Measurements from ENCODE around the gene PTEN. TPM values are rescaled to one million over a fixed set of nuclear protein-coding genes. Genes with fewer than 3 reads are reported as not detected.
"Not testable (repeated sequence)": the region's sequence is repeated elsewhere in the genome, so short reads cannot be mapped to it uniquely, and the experiment has no call there.

Gene PTEN
- total RNA-seq, 2 experiments from 2014 or later, result 87.2 to 91.9 TPM

- peaks cover 52% of the 10 kb centered on the region for H3K36me3 Mint-ChIP-seq (ENCODE audit: low read depth)
- CTCF ChIA-PET, result interaction anchor here (1.9 kb wide), 1 partner anchor 11 kb away, joined by 5 read pairs; no protein-coding TSS in a partner anchor
- no peak overlapping the region for H3K27ac Mint-ChIP-seq
- ATAC-seq, result no peak
- H3K4me1 Mint-ChIP-seq (ENCODE audit: low read depth), result peaks cover 26% of the 10 kb centered on the region
- POLR2A ChIA-PET, result no interaction called here
- no peak overlapping the region for H3K4me3 Mint-ChIP-seq
- no peaks in the 10 kb centered on the region for H3K27me3 Mint-ChIP-seq (ENCODE audit: low read depth)
- H3K9me3 Mint-ChIP-seq (ENCODE audit: insufficient read depth), result peaks cover 6% of the 10 kb centered on the region
- DNase-seq, result no peak
Measured at GRCh38 chr10:87875929-87876571, 12.6 kb downstream of the PTEN start.

- ChIA-PET CTCF (no interaction called here), POLR2A (interaction anchor here (1.0 kb wide), 1 partner anchor 17 kb away, joined by 3 read pairs; no protein-coding TSS in a partner anchor)
- no peak overlapping the region for H3K27ac Mint-ChIP-seq
- H3K36me3 Mint-ChIP-seq (ENCODE audit: low read depth), result peaks cover 57% of the 10 kb centered on the region
- peaks cover 28% of the 10 kb centered on the region for H3K4me1 Mint-ChIP-seq (ENCODE audit: low read depth)
- H3K4me3 Mint-ChIP-seq, result no peak overlapping the region
- no peaks in the 10 kb centered on the region for H3K27me3 Mint-ChIP-seq (ENCODE audit: low read depth)
- DNase-seq, result no peak
- no peak for ATAC-seq
- peaks cover 11% of the 10 kb centered on the region for H3K9me3 Mint-ChIP-seq (ENCODE audit: insufficient read depth)
Measured at GRCh38 chr10:87878664-87879459, 15.4 kb downstream of the PTEN start.

- H3K27me3 Mint-ChIP-seq (ENCODE audit: low read depth), result no peaks in the 10 kb centered on the region
- DNase-seq, result no peak
- peaks cover 57% of the 10 kb centered on the region for H3K36me3 Mint-ChIP-seq (ENCODE audit: low read depth)
- H3K9me3 Mint-ChIP-seq (ENCODE audit: insufficient read depth), result peaks cover 11% of the 10 kb centered on the region
- no peak for ATAC-seq
- H3K4me3 Mint-ChIP-seq, result no peak overlapping the region
- ChIA-PET POLR2A (interaction anchor here (0.6 to 1.0 kb wide), 2 partner anchors 17 to 29 kb away, joined by 3 to 4 read pairs; partner anchors contain the start of genes KLLN and PTEN), CTCF (no interaction called here)
- H3K27ac Mint-ChIP-seq, result no peak overlapping the region
- H3K4me1 Mint-ChIP-seq (ENCODE audit: low read depth), result peaks cover 21% of the 10 kb centered on the region
Measured at GRCh38 chr10:87880336-87880735, 16.9 kb downstream of the PTEN start.

- H3K9me3 Mint-ChIP-seq (ENCODE audit: insufficient read depth), result peaks cover 19% of the 10 kb centered on the region
- peaks cover 65% of the 10 kb centered on the region for H3K36me3 Mint-ChIP-seq (ENCODE audit: low read depth)
- DNase-seq; POLR2A ChIA-PET; ATAC-seq; H3K27ac Mint-ChIP-seq; H3K27me3 Mint-ChIP-seq (ENCODE audit: low read depth); CTCF ChIA-PET; H3K4me3 Mint-ChIP-seq: not testable (repeated sequence)
- H3K4me1 Mint-ChIP-seq (ENCODE audit: low read depth), result peaks cover 19% of the 10 kb centered on the region
Measured at GRCh38 chr10:87881373-87882059, 18.1 kb downstream of the PTEN start.

GRCh38 chr10:87882555-87883294 is 19.3 kb downstream of the PTEN start:
- Mint-ChIP-seq H3K4me1 (ENCODE audit: low read depth) (peaks cover 19% of the 10 kb centered on the region), H3K27ac (no peak overlapping the region), H3K36me3 (ENCODE audit: low read depth) (peaks cover 71% of the 10 kb centered on the region), H3K4me3 (no peak overlapping the region), H3K9me3 (ENCODE audit: insufficient read depth) (peaks cover 26% of the 10 kb centered on the region), H3K27me3 (ENCODE audit: low read depth) (no peaks in the 10 kb centered on the region)
- DNase-seq, result no peak
- ChIA-PET CTCF (interaction anchor here (1.2 kb wide), 2 partner anchors 10 to 19 kb away, joined by 3 to 4 read pairs; no protein-coding TSS in a partner anchor), POLR2A (no interaction called here)
- no peak for ATAC-seq

GRCh38 chr10:87886635-87887034 is 23.2 kb downstream of the PTEN start:
- DNase-seq (no peak), ATAC-seq (no peak)
- Mint-ChIP-seq H3K9me3 (ENCODE audit: insufficient read depth) (peaks cover 19% of the 10 kb centered on the region), H3K4me3 (no peak overlapping the region), H3K4me1 (ENCODE audit: low read depth) (peaks cover 11% of the 10 kb centered on the region), H3K27ac (no peak overlapping the region), H3K36me3 (ENCODE audit: low read depth) (peaks cover 63% of the 10 kb centered on the region), H3K27me3 (ENCODE audit: low read depth) (no peaks in the 10 kb centered on the region)
- CTCF ChIA-PET, result interaction anchor here (0.6 kb wide), 1 partner anchor 18 kb away, joined by 3 read pairs; no protein-coding TSS in a partner anchor
- POLR2A ChIA-PET, result no interaction called here

GRCh38 chr10:87887146-87887545 is 23.7 kb downstream of the PTEN start:
- DNase-seq (no peak), ATAC-seq (no peak)
- ChIA-PET POLR2A (interaction anchor here (1.1 kb wide), 1 partner anchor 25 kb away, joined by 3 read pairs; no protein-coding TSS in a partner anchor), CTCF (interaction anchor here (0.5 kb wide), 1 partner anchor 9 kb away, joined by 4 read pairs; no protein-coding TSS in a partner anchor)
- no peak overlapping the region for H3K27ac Mint-ChIP-seq
- peaks cover 6% of the 10 kb centered on the region for H3K4me1 Mint-ChIP-seq (ENCODE audit: low read depth)
- peaks cover 17% of the 10 kb centered on the region for H3K9me3 Mint-ChIP-seq (ENCODE audit: insufficient read depth)
- peaks cover 61% of the 10 kb centered on the region for H3K36me3 Mint-ChIP-seq (ENCODE audit: low read depth)
- H3K4me3 Mint-ChIP-seq, result no peak overlapping the region
- no peaks in the 10 kb centered on the region for H3K27me3 Mint-ChIP-seq (ENCODE audit: low read depth)

GRCh38 chr10:87887548-87888289 is 24.3 kb downstream of the PTEN start:
- DNase-seq, result no peak
- no peaks in the 10 kb centered on the region for H3K27me3 Mint-ChIP-seq (ENCODE audit: low read depth)
- peaks cover 63% of the 10 kb centered on the region for H3K36me3 Mint-ChIP-seq (ENCODE audit: low read depth)
- ChIA-PET CTCF (interaction anchor here (0.5 kb wide), 1 partner anchor 10 kb away, joined by 4 read pairs; no protein-coding TSS in a partner anchor), POLR2A (interaction anchor here (1.1 kb wide), 1 partner anchor 26 kb away, joined by 3 read pairs; no protein-coding TSS in a partner anchor)
- no peak overlapping the region for H3K27ac Mint-ChIP-seq
- no peak for ATAC-seq
- H3K9me3 Mint-ChIP-seq (ENCODE audit: insufficient read depth), result peaks cover 15% of the 10 kb centered on the region
- no peak overlapping the region for H3K4me3 Mint-ChIP-seq
- peaks cover 3% of the 10 kb centered on the region for H3K4me1 Mint-ChIP-seq (ENCODE audit: low read depth)

- no peaks in the 10 kb centered on the region for H3K27me3 Mint-ChIP-seq (ENCODE audit: low read depth)
- ChIA-PET POLR2A (no interaction called here), CTCF (no interaction called here)
- DNase-seq (no peak), ATAC-seq (no peak)
- peaks cover 11% of the 10 kb centered on the region for H3K4me1 Mint-ChIP-seq (ENCODE audit: low read depth)
- no peak overlapping the region for H3K4me3 Mint-ChIP-seq
- H3K36me3 Mint-ChIP-seq (ENCODE audit: low read depth), result peaks cover 79% of the 10 kb centered on the region
- peaks cover 5% of the 10 kb centered on the region for H3K9me3 Mint-ChIP-seq (ENCODE audit: insufficient read depth)
- H3K27ac Mint-ChIP-seq, result no peak overlapping the region
Measured at GRCh38 chr10:87895430-87895829, 32.0 kb downstream of the PTEN start.

GRCh38 chr10:87896216-87896615 is 32.8 kb downstream of the PTEN start:
- Mint-ChIP-seq H3K4me3 (no peak overlapping the region), H3K27ac (no peak overlapping the region), H3K9me3 (ENCODE audit: insufficient read depth) (peaks cover 9% of the 10 kb centered on the region), H3K4me1 (ENCODE audit: low read depth) (peaks cover 14% of the 10 kb centered on the region), H3K27me3 (ENCODE audit: low read depth) (no peaks in the 10 kb centered on the region), H3K36me3 (ENCODE audit: low read depth) (peaks cover 82% of the 10 kb centered on the region)
- DNase-seq (no peak), ATAC-seq (no peak)
- ChIA-PET CTCF (interaction anchor here (1.4 kb wide), 1 partner anchor 31 kb away, joined by 3 read pairs; no protein-coding TSS in a partner anchor), POLR2A (interaction anchor here (0.6 kb wide), 1 partner anchor 51 kb away, joined by 3 read pairs; no protein-coding TSS in a partner anchor)

Data from activated CD8-positive, alpha-beta T cell treated with anti-CD3 and anti-CD28 coated beads, Interleukin-2, amount 10 ng/mL, durations not matched to agents 7 days and 5 days (primary cell).